GM12891 (cell line): ENCODE results near the gene CHMP1A.
"Not testable (repeated sequence)": the region's sequence is repeated elsewhere in the genome, so short reads cannot be mapped to it uniquely, and the experiment has no call there.

Experiments
- POLR2A ChIP-seq: IDR thresholded peaks from 2 replicates; pipeline ENCODE4 v1.6.1; 2011; ENCODE audit warnings: low read depth, low read length, control low read depth
- POLR2AphosphoS5 ChIP-seq: IDR thresholded peaks from 2 replicates; pipeline ENCODE4 v1.6.1; 2011; ENCODE audit warnings: low read depth, low read length, control low read depth
- TAF1 ChIP-seq: IDR thresholded peaks from 2 replicates; pipeline ENCODE4 v1.6.1; 2011; ENCODE audit warnings: low read depth, low read length, control low read depth

DNA sequence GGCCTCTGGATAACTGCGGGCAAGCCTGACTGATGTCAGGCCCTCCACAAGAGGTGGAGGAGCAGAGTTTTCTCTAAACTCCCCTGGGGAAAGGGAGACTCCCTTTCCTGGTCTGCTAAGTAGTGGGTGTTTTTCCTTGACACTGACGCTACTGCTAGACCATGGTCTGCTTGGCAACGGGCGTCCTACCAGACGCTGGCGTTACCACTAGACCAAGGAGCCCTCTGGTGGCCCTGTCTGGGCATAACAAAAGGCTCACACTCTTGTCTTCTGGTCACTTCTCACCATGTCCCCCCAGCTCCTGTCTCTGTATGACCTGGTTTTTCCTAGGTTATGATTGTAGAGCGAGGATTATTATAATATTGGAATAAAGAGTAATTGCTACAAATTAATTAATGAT lies 9.5 kb upstream of the CHMP1A start:
- TF ChIP-seq TAF1, POLR2AphosphoS5, POLR2A: not testable (repeated sequence)
